Liver (tissue), 9 donors: Measurements from ENCODE around the gene PLCB1. TPM values are rescaled to one million over a fixed set of nuclear protein-coding genes. Genes with fewer than 3 reads are reported as not detected.
"Not testable (repeated sequence)": the region's sequence is repeated elsewhere in the genome, so short reads cannot be mapped to it uniquely, and the experiment has no call there.

ENCODE experiments used
- DNase-seq: peaks from one replicate; pipeline ENCODE4 v3.0.0-alpha.2; 2017; ENCODE audit warnings: low spot score
- H3K27ac ChIP-seq, 2 donors: one replicate each; pipeline ENCODE4 v1.7.0; 2013; ENCODE audit warnings: inconsistent platforms in 2 of 2, low read length in 2 of 2, control low read depth in 1 of 2, low read depth in 1 of 2, mild to moderate bottlenecking in 1 of 2
- H3K27me3 ChIP-seq, 4 donors: one replicate each; pipeline versions ENCODE4 v1.6.1 to v1.7.0; 2013; ENCODE audit warnings: low read length in 3 of 4, inconsistent platforms in 1 of 4, mild to moderate bottlenecking in 1 of 4, moderate library complexity in 1 of 4; ENCODE audit not compliant: control insufficient read depth in 4 of 4, insufficient read depth in 4 of 4
- H3K36me3 ChIP-seq, 4 donors: one replicate each; pipeline versions ENCODE4 v1.6.1 to v1.7.0; 2013; ENCODE audit warnings: low read length in 3 of 4, mild to moderate bottlenecking in 3 of 4, low read depth in 1 of 4, moderate library complexity in 1 of 4; ENCODE audit not compliant: control insufficient read depth in 4 of 4, insufficient read depth in 3 of 4
- H3K4me1 ChIP-seq, 4 donors: one replicate each; pipeline versions ENCODE4 v1.6.1 to v1.7.0; 2013; ENCODE audit warnings: low read length in 3 of 4, mild to moderate bottlenecking in 3 of 4, moderate library complexity in 1 of 4; ENCODE audit not compliant: control insufficient read depth in 4 of 4, insufficient read depth in 4 of 4
- H3K4me3 ChIP-seq, 3 donors: one replicate each; pipeline versions ENCODE4 v1.6.1 to v1.7.0; 2013; ENCODE audit warnings: low read length in 3 of 3, control low read depth in 1 of 3, low read depth in 1 of 3, mild to moderate bottlenecking in 1 of 3
- H3K9ac ChIP-seq, 2 donors: one replicate each; pipeline ENCODE4 v1.7.0; 2013; ENCODE audit warnings: low read length in 2 of 2, mild to moderate bottlenecking in 2 of 2, moderate library complexity in 2 of 2, control low read depth in 1 of 2, low read depth in 1 of 2
- H3K9me3 ChIP-seq, 4 donors: one replicate each; pipeline versions ENCODE4 v1.6.1 to v1.7.0; 2013; ENCODE audit warnings: low read length in 3 of 4; ENCODE audit not compliant: control insufficient read depth in 4 of 4
- ATF3 ChIP-seq: IDR thresholded peaks from 2 replicates; pipeline ENCODE4 v1.6.1; 2016; ENCODE audit warnings: antibody characterized with exemption
- FOXA2 ChIP-seq: IDR thresholded peaks from 2 replicates; pipeline ENCODE4 v1.6.1; 2016; ENCODE audit warnings: antibody characterized with exemption
- GABPA ChIP-seq, 2 donors: IDR thresholded peaks in 1 of 2; conservative IDR thresholded peaks in 1 of 2; 2 replicates each; pipeline ENCODE4 v1.6.1; 2016; ENCODE audit warnings: antibody characterized with exemption in 2 of 2, mild to moderate bottlenecking in 1 of 2, moderate library complexity in 1 of 2
- HNF4A ChIP-seq, 2 donors: conservative IDR thresholded peaks; 2 replicates each; pipeline ENCODE4 v1.6.1; 2016; ENCODE audit warnings: antibody characterized with exemption in 2 of 2, mild to moderate bottlenecking in 2 of 2
- NR2F2 ChIP-seq: IDR thresholded peaks from 2 replicates; pipeline ENCODE4 v1.6.1; 2016; ENCODE audit warnings: antibody characterized with exemption
- RXRA ChIP-seq, 2 donors: IDR thresholded peaks; 2 replicates each; pipeline ENCODE4 v1.6.1; 2017 to 2018; ENCODE audit warnings: antibody characterized with exemption in 2 of 2, mild to moderate bottlenecking in 1 of 2
- TAF1 ChIP-seq: conservative IDR thresholded peaks from 2 replicates; pipeline ENCODE4 v1.6.1; 2016; ENCODE audit warnings: antibody characterized with exemption, mild to moderate bottlenecking
- YY1 ChIP-seq: IDR thresholded peaks from 2 replicates; pipeline ENCODE4 v1.6.1; 2016; ENCODE audit warnings: antibody characterized with exemption, mild to moderate bottlenecking
- WGBS: extraction: QIAGEN DNeasy Blood & Tissue Kit; methylation state at CpG from one replicate; pipeline ENCODE4 v1.1.7; 2013; 5-methylcytosine and 5-hydroxymethylcytosine counted together
- polyA plus RNA-seq, 2 donors: library from polyadenylated mRNA; stranded (reverse) in 1 of 2; unstranded in 1 of 2; fragments of 200-250 nt in 1 of 2; fragments of >200 nt in 1 of 2; fragmentation: Nextera tagmentation in 1 of 2; extraction: Ambion mirVana in 1 of 2; gene quantifications; one replicate each; pipeline versions ENCODE4 v1.2.1 to v1.2.3, GENCODE V29; 2013 to 2015
- total RNA-seq, 2 donors: library from RNA; depleted of rRNA; stranded (reverse); fragments of >200 nt; gene quantifications; one replicate each; pipeline ENCODE4 v1.2.3, GENCODE V29; 2014
- TF ChIP-seq, protein P1 (sequence below): fragments of 150-350 bp; IDR thresholded peaks from 2 replicates; pipeline ENCODE4 v1.5.1; 2017; ENCODE audit warnings: improper control_type of control experiment, low read depth, low read length; ENCODE audit not compliant: missing input control
- TF ChIP-seq, protein P2 (sequence below): IDR thresholded peaks from 2 replicates; pipeline ENCODE4 v1.6.1; 2016; ENCODE audit warnings: antibody characterized with exemption, mild to moderate bottlenecking
- donor health status: healthy.
- donor health status: healthy.
- donor health status: healthy.
- donor health status: healthy.
- donor health status: healthy.

Gene PLCB1
- total and polyA plus RNA-seq, 4 donors, result 3.7 to 13.5 (median 5.9) TPM

DNA sequence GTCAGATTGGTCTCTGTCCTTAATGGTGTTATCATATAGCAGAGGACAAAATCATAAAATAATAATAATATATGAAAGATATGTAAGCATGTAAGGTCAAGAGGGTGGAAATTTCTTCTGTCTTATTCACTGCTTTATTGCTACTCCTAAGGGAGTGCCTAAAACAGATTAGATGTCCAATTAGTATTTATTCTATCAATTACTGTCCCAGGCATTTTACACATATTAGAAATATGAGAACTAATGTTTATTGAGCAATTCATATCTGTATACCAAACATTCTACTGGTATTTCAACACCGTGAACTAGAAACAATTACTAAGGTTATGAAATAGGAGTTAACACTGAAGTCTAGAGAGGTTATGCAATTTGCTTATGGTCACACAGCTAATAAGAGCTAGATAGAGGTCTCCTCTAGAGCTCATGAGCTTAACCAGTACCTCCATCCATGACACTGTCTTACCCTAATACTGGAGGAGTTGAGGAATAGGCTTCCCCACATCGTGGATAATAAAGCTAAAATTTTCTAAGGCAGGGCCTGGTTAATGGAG, 302.3 kb downstream of the PLCB1 start (continued):
- no peak for TF ChIP-seq HNF4A (conservative IDR thresholded peaks at IDR 0.05)

DNA sequence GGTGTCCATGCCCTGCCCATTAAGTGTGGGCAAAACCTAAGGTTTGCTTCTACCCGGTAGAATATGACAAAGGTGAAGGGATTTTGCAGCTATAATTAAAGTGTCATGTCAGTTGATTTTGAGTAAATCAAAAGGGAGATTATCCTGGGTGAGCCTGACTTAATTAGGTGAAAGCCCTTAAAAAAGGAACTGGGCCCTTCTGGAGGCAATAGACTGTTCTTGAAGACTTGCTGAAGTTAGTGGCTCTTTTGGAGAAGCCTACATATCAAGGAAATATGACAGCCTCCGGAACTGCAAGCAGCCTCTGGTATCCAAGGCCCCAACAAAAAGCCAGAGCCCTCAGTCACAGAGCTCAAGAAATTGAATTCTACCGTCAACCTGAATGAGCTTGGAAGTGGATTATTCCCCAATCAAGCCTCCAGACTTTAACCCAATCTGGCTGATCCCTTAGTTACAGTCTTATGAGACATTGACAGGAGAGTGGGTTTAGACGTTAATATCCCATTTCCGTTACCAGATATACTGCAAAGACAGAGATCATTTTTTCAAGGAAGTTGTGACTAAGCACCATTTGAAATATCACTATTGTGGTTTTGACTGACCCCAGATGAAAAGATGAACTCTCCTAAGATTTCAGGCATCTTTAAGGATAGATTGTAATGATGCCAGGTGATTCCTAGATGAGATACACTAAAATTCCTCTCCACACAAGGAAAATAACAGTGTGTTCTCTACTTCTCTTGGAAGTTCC, 303.4 kb downstream of the PLCB1 start:
- H3K27ac ChIP-seq, result no peak overlapping the region
- 77% methylated on average over 5 of the region's 5 CpGs for WGBS
- H3K4me3 ChIP-seq, result no peak overlapping the region

GRCh38 chr20:8436938-8437337, 304.9 kb downstream of the PLCB1 start:
- H3K27me3 ChIP-seq, H3K9me3 ChIP-seq, H3K27ac ChIP-seq, H3K9ac ChIP-seq, H3K4me1 ChIP-seq, H3K4me3 ChIP-seq, H3K36me3 ChIP-seq, DNase-seq: not testable (repeated sequence)
- WGBS, result 89% methylated on average over 5 of the region's 5 CpGs

More for the DNA sequence above, 303.4 kb downstream of the PLCB1 start:
- peaks cover 0 to 3% (median 0%) of the 10 kb centered on the region in 4 donors for H3K4me1 ChIP-seq
- H3K9ac ChIP-seq, result no peak overlapping the region
- H3K27me3 ChIP-seq, result no peaks in the 10 kb centered on the region
- H3K9me3 ChIP-seq, result no peaks in the 10 kb centered on the region
- no peak for TF ChIP-seq GABPA (IDR thresholded peaks at IDR 0.05 in 1 of 2, conservative IDR thresholded peaks at IDR 0.05 in 1 of 2)
- TF ChIP-seq YY1, result no peak
- no peak for TF ChIP-seq RXRA (IDR thresholded peaks at IDR 0.05)
- TF ChIP-seq FOXA2, result no peak
- no peak for TF ChIP-seq NR2F2
- no peak for TF ChIP-seq ATF3
- TF ChIP-seq HNF4A (conservative IDR thresholded peaks at IDR 0.05), result no peak
- TF ChIP-seq, protein P1, sequence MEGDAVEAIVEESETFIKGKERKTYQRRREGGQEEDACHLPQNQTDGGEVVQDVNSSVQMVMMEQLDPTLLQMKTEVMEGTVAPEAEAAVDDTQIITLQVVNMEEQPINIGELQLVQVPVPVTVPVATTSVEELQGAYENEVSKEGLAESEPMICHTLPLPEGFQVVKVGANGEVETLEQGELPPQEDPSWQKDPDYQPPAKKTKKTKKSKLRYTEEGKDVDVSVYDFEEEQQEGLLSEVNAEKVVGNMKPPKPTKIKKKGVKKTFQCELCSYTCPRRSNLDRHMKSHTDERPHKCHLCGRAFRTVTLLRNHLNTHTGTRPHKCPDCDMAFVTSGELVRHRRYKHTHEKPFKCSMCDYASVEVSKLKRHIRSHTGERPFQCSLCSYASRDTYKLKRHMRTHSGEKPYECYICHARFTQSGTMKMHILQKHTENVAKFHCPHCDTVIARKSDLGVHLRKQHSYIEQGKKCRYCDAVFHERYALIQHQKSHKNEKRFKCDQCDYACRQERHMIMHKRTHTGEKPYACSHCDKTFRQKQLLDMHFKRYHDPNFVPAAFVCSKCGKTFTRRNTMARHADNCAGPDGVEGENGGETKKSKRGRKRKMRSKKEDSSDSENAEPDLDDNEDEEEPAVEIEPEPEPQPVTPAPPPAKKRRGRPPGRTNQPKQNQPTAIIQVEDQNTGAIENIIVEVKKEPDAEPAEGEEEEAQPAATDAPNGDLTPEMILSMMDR, result no peak
- TF ChIP-seq TAF1, result no peak
- TF ChIP-seq, protein P2, sequence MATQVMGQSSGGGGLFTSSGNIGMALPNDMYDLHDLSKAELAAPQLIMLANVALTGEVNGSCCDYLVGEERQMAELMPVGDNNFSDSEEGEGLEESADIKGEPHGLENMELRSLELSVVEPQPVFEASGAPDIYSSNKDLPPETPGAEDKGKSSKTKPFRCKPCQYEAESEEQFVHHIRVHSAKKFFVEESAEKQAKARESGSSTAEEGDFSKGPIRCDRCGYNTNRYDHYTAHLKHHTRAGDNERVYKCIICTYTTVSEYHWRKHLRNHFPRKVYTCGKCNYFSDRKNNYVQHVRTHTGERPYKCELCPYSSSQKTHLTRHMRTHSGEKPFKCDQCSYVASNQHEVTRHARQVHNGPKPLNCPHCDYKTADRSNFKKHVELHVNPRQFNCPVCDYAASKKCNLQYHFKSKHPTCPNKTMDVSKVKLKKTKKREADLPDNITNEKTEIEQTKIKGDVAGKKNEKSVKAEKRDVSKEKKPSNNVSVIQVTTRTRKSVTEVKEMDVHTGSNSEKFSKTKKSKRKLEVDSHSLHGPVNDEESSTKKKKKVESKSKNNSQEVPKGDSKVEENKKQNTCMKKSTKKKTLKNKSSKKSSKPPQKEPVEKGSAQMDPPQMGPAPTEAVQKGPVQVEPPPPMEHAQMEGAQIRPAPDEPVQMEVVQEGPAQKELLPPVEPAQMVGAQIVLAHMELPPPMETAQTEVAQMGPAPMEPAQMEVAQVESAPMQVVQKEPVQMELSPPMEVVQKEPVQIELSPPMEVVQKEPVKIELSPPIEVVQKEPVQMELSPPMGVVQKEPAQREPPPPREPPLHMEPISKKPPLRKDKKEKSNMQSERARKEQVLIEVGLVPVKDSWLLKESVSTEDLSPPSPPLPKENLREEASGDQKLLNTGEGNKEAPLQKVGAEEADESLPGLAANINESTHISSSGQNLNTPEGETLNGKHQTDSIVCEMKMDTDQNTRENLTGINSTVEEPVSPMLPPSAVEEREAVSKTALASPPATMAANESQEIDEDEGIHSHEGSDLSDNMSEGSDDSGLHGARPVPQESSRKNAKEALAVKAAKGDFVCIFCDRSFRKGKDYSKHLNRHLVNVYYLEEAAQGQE, result no peak
- no peak for DNase-seq
- no peaks in the 10 kb centered on the region for H3K36me3 ChIP-seq
